HG02642 (cell line): ENCODE measurements around the gene CRIP3.
A peak's percentile ranks its signal among the peaks of the same experiment; 100 is the strongest.

Experiments
- ATAC-seq: cut with Tn5 transposase; IDR thresholded peaks from one replicate; pipeline ENCODE4 v1.9.1; 2021; ENCODE audit warnings: mild to moderate bottlenecking; ENCODE audit not compliant: unreplicated experiment, poor library complexity

Gene CRIP3

DNA sequence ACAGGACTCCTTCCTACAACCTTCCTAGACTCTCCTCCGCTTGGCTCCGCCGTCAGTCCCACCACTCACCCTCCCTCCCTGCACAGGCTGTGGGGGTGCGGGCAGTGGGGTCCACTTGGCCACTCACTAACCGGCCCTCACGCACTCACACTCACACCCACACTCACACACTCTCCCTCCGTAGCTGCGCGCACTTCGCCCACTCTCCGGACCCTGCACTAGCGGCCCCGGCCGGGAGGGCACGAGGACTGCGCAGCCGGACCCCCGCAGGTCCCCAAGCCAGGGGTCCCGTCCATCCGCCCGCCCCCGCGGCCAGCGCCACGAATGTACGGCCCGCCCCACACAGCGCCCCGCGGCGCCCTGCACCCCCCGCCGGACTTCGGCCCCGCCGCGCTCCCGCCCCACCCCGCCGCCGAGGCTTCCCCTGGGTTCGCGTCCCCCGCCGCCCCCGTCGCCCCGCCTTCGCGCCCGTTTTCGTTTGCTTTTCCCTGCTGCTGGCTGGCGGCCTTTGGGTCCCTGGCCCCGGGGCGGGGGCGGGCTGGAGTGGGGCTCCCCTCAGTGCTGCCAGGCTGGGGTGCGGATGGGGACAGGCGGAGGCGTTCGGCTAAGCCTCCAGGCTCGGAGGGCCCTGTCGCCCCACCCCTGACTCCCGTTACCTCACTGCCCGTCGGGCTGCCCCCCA lies 33.6 kb downstream of the CRIP3 start:
- ATAC-seq = no peak

DNA sequence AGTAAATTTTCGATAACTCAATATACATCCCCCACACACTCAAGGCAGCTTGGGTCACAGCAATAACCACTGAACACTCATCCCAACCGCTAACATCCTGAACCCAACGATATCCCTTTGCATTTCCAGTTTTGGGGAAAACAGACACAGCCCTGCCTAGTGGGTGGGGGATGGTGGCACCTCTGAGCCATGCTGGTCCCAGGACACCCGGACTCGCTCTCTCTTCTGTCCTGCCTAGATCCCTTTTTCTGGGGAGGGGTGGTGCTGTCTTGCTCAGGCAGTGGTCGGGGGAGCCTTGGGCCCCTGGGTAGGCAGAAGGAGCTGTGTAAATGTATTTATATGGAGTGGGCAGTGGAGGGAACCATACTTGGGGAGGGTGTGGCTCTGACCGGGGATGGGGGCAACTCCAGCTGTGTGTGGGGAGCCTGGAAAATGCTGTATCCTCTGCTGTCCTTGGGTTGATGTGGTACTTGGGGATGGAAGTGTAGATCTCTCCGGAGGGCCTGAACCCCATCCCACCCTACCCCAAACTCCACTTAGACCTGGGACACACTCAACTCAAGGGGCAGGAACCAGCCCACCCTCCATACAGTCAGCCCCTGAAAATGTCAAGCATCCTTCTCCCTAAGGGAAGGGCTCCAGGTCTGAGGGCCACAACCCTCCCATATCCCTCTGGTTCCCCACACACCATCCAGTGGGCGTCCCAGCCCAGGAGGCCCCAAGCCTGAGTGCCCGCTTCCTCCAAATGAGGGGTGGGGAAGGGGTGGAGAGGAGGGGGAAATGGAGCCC lies 34.3 kb downstream of the CRIP3 start:
- ATAC-seq = no peak

DNA sequence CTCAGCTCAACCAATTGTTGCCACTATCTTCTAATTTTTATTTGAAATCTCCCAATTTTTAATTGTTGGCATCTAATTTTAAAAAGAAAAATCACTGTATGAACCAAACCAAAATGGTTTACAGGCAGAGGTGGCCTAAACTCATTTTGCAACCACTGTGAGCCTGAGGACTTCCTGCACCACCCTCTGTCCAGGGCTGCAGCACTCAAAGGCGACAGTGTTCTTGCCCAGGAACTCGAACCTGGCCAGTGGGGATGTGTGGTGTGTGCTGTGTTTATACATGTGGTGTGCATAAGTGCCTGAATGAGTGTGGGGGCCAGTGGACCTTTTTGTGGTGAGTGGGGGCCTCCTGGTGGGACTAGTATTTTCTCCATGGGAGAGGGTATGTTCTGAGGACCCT lies 34.9 kb downstream of the CRIP3 start:
- ATAC-seq = no peak

DNA sequence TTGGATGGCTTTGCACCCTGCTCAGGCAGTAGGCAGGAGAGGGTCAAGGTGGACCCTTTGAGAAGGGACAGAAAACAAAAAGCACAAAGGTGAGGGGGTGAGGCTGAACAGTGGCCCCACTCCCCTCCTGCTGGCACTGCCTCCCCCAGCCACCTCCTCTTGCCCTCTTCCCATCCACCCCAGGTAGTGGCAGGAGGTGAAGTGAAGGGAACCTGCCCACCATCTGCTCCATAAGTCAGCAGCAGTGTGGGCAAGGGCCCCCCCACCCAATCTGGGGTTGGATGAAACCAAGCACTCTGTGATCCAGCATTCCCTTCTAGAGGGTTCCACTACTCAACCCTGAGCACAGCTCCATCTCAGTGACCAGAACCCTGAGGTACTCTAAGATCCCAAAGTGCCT lies 36.7 kb downstream of the CRIP3 start:
- no peak for ATAC-seq

DNA sequence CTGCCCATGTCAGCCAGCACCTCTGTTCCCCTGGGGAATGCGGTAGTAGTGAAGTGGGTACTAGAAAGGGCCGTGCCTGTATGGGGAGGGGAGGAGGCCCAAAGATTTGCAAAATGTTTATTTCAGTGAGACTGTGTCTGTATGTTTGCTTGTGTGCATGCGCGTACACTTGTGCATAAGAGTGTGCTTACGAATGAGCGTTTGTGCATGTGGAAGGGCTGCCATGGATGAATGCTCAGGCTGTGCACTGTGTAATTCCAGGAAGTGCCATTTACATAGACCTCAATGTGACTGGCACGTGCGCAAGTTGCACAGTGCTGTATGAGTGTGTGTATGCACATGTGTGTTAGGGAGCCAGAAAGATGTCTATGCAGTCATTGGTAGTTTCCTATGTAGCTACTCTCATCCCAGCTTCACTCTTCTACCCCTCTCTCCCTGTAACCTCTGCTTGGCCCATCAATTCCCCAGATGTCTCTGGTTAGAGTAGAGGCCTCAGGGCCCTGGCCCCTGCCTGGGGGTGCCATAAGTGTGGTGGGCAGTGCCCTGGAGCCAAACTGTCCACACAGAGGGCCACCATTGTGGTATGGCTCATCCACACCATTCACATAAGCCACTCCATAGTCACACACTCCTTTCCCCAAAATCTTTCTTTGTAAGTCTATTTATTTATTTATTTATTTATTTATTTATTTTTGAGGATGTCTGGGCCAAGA lies 37.4 kb downstream of the CRIP3 start:
- no peak for ATAC-seq

DNA sequence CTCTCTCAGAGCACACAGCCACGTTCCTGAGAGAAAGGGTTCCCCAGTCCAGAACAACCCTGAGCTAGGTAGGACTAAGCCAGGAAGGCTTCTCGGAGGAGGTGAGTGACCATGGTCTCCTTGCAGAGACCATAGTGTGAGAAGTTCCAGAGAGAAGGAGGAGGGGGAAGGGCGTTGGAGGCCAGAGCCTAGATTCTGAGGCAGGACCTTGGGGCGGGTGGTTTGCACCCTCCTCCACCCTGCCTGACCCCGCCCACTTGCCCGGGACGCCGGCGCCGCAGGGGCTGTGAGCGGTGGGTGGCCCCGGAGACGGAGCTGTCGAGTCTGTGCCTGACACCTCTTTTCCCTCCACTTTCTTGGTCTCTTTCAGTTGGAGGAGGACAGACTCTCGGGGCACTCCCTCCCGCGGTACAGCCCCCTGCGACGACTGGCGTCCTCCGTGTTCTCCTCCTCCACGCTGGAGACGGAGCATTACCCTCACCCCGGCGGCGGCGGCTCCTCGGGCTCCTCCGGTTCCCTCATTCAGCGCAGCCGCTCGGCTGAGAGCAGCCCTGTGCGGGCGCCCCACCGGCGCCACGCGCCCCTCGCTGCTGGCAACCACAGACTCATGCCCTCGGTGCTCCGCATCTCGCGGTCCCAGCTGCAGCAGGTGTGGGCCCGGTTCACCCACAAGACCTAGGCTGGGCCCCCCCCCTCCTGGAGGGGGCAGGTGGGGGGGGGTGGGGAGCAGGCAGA lies 39.2 kb downstream of the CRIP3 start:
- ATAC-seq = no peak

DNA sequence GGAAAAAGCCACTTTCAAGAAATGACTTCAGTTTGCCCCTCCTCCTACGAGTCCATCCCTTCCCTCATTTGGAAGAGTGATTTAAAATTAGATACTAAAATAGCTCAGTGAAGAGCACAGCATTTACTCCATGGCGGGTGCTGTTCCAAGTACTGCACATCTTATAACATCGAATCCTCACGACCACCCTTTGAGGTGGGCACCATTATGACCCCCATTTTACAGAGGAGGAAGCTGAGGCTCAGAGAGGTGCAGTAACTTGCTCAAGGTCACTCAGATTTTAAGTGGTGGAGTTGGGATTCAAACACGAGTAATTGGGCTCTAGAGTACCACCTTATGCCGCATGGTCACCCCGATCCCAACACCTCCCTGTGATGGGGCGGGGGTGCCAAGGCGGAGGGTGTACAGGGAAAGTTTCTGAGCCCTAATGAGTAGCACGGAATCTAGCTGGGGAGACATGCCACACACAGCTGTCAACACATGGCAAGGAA lies 39.8 kb downstream of the CRIP3 start:
- ATAC-seq = no peak

DNA sequence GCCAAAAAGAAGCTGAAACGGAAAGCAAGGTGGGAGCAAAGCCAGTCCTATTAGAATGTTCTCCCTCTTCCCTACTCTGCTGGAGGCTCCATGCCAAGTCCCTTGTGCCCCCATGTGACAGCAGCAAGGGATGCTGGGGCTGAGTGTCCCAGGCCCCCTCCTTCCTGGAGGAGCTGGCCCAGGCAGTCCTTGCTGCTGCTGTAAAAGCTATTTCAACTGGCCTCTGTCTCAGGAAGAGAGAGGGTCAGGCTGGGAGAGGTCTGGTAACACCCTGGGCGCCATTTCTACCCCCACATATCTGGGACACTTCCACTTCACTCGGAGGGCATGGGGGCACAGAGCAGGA lies 40.3 kb downstream of the CRIP3 start:
- ATAC-seq = no peak

DNA sequence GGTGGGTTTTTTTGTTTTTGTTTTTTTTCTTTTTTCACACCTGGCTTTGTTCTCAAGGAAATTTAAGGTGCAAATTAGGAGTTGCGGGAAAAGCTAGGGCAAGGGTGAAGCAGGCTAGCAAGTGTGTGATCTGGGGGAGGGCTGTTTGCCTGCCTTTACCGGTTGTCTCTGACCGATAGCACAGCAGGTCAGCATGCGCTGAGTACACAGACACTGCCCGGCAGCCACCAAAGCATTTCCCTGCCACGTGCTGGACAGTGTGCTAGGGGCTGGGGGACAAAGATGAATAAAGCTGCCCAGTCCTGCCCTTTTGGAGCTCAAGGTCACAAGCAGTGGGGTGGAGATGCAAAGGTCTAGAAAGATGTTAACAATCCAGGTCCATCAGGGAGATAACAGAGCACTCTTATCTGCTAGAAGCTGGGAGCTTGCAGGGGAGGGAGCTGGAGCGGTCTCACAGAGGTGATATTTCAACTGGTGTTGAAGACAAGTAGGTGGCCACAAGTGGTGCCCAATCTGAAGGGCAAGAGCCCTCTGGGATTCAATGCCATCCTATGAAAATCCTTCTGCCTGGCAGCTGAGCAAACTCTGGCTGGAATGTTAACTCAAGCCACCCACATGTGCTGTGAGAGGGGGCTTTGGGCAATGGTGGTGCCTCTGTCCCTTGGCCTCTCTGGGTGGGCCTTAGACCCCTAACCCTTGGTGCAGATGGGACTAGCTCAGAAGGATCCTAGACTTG lies 40.8 kb downstream of the CRIP3 start:
- no peak for ATAC-seq

DNA sequence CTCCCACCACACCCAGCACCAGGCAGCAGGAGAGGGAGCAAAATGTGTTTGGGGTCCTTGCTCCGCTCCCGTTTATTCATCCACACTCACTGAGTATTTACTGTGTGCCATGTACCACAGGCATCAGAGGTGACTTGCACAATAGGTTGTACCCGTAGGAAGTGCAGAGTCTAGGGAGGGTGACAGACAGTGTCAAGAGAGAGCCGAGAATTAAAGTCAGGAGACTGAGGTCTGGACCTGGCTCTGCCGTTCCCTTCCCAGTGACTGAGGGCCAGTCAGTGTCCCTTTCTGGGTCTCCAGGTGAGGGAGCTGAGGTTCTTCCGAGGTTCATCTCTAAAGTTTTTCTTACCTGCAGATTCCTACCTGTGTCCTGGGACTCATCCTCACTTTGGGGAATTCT lies 43.1 kb downstream of the CRIP3 start:
- no peak for ATAC-seq

DNA sequence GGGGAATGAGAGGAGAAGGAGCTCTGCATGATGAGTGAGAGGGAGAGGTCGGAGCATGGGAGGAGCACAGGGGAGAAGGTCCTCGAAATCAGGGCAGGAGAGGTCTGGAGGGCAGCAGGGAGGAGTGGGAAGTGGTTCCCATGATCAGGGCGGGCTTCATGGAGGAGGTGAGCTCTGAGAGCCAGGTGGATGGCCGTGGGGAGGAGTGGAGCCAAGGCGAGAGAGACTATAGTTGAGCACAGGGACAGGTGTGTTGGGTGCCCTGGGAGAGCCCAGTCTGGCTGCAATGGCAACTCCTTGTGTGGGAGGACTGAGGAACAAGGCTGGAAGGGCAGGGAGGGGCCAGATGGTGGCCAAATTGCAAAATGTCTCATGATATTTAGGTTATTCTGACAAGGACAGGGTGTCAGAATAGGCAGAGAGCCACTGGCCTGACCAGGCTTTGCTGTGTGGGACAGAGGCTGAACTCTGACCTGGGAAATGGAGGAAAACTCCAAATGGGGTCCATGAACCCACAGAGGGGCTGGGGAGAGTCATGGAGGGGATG lies 44.0 kb downstream of the CRIP3 start:
- ATAC-seq = no peak

DNA sequence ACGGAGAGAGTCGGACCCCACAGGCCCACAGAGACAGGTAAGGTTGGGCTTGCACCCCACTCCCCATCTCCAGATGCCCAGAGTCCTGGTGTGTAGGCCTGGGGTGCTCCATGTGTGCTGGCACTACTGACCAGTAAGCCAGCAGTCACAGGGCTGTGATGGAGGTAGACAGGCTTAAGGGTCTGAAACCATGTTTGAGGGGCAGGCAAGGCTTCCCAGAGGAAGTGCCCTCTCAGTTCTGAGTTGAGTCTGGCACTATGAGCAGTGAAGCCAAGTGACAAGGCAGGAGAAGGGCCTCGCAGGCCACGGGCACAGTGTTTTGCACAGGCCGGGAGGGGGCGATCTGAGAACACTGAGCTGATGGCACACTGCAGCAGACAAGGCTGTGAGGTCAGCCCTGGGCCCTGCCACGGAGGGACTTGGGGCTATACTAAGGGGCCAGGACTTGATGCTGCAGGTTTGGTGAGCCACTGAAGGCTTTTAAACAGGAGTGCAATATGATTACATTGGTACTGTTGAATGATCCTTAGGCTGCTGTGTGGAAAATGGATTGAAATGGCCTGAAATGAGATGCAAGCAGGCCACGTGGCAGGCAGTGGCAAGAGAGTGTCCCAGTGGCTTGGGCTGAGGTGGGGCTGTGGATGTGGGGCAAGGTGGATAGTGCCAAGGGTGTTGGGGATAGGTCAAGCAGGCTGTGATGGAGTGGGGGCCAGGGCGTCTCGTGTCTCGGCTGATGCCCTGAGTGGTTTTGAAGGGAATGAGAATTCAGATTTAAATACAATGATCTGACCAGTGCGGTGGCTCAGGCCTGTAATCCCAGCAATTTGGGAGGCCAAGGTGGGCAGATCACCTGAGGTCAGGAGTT lies 45.1 kb downstream of the CRIP3 start:
- peak; percentile 74 for ATAC-seq

DNA sequence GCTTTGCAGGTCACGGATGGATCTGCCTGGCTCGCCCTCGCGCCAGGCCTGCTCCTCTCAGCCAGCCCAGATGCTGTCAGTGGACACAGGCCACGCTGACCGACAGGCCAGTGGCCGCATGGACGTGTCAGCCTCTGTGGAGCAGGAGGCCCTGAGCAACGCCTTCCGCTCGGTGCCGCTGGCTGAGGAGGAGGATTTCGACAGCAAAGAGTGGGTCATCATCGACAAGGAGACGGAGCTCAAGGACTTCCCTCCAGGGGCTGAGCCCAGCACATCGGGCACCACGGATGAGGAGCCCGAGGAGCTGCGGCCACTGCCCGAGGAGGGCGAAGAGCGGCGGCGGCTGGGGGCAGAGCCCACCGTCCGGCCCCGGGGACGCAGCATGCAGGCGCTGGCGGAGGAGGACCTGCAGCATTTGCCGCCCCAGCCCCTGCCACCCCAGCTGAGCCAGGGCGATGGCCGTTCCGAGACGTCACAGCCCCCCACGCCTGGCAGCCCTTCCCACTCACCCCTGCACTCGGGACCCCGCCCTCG lies 45.8 kb downstream of the CRIP3 start:
- ATAC-seq = no peak

DNA sequence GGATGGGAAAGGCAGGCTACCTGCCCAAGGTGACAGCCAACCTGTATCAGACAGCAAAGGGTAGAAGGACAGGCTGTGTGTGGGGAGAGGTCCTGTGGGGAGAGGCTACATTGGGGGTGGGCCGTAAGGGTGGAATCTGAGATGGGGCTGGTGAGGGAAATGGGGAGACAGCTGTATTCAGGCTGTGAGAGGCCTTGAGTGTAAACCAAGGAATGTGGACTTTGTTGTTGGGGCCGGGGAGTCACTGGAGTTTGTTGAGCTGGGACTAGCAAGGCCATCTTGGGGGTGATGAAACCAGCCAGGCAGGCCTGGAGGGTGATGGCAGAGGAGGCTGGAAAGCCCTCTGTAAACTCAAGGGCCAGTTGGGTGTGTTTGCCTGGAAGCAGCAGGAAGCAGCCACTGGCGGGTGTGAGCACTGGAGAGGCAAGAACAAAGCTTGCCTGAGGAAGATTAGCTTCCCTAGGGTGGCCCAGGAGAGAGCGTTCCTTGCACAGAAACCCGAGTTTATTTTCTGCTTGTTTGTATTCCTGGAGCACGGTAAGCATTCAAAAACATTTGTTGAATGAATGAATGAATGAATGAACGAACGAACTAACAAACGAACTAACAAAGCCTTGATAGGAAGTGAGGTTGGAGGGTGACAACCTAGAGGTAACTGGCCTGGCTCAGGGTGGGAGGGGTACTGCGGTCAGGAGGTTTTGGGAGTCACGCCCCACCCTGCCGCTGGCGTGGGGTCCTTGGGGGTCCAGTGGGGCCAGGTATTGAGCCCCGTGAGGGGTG lies 46.4 kb downstream of the CRIP3 start:
- no peak for ATAC-seq

DNA sequence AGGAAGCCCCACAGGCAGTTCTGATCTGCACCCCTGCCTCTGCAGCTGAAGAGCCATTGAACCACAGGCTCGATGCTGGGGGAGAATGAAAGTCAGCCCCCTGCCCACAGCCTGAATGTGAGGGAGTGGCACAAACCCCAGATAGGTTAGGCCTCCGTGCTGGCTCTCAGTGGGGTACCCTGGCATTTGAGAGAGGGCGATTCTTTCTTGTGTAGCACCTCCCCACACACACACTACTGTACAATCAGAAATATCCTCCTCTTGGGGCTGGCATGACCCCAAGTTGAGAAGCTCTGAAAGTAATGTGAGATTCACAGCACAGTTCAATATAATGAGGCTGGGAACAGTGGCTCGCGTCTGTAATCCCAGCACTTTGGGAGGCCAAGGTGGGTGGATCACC lies 47.4 kb downstream of the CRIP3 start:
- no peak for ATAC-seq

DNA sequence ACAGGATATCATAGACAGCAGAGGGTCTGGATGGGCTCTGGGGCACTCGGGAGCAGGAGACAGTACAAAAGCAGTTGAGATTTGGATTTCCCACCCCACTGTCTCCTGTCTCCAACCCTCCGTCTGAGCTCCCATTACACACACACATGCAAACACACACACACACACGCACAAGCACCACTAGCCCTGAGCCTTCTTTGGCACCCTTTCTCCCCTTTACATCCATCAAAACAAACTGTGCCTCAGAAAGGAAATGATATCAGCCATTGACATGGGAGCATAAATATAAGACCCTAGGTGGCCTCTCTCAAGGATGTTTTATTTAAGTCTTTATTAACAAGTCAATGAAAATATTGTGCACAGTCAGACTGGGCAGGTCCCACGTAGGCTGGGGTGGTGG lies 47.8 kb downstream of the CRIP3 start:
- no peak for ATAC-seq

DNA sequence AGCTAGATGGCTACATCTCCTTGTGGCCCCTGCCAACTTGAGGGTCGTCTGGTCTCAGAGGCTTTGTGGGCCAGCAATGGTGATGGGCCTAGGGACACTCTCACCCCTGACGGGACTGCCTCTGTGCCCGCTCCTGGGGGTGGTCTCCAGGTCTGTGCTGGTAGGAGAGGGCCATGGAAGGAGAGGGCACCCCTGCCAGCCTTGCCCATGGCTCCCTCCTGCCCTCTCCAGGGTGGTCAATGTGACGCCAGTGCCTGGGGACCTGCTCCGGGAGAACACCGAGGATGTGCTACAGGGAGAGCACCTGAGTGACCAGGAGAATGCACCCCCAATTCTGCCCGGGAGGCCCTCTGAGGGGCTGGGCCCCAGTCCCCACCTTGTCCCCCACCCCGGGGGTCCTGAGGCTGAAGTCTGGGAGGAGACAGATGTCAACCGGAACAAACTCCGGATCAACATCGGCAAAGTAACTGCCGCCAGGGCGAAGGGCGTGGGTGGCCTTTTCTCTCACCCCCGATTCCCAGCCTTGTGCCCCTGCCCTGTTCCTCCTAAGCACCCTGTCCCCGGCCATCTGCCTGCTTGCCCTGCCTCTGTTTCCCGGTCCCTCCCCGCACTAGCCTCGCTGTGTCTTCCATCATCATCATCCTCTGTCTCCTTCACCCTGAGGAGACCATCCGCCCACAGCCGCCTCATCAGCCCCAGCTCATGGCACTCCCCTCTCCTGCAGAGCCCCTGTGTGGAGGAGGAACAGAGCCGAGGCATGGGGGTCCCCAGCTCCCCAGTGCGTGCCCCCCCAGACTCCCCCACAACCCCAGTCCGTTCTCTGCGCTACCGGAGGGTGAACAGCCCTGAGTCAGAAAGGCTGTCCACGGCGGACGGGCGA lies 49.6 kb downstream of the CRIP3 start:
- no peak for ATAC-seq
